Amygdala (tissue), 56 donors: Measurements from ENCODE around the gene KRT12.

Experiments used
- DNase-seq, 56 donors: peaks; one replicate each; lab custom pipeline; 2025; lab: John Stamatoyannopoulos, UW

Gene KRT12

GRCh38 chr17:40866838-40867237, at the start of gene KRT12:
Gene KRT12, minus strand, starts transcription at chr17:40867223. Its CDS starts 37 bp downstream, at chr17:40867186.
- no peak for DNase-seq

- no peak for DNase-seq
Measured at GRCh38 chr17:40916366-40916765, 49.3 kb upstream of the KRT12 start.

DNA sequence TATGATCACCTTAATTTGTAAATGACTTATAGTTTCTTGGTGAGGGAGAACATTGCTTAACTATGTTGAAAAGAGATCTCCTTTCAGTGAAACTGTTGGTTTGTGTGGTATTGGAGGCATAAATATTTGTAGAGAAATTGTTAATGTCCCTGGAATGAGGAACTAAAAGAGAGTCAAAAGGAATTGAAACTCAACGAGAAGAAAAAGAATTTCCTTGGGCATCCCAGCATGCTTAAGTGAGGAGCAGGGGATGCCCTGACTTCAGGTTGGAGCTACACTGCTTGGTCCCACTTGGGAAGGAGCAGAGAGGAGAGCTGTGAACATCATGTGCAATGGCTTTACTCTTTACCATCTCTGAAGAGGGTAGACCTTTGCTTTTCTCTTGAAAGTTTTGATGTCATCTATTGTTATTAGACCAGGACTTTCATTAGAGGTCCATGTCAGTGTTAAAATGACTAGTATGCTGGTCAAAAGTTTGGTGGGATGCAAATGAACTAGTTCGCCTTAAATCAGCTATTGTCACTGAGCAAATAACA, 48.8 kb upstream of the KRT12 start:
- no peak for DNase-seq

DNA sequence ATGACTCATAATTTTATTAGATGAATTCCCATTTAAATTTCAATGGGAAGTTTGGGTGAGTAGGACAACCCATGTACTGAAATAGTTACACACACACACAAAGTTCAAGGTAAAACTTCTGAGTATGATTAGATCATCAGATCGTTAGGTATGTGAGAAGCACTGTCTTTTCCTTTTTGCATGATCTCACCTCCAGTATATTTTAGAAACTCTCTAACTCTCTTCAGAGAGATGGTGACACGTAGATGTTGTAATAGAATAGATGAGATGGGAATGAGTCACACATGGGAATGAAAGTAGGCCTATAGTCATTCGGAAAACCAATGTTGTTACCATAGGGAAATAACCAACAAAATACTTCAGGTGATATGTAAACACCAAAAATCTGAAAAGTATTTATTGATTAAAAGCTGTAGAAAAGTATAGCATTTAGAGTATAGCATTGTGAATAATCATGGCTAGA, 48.2 kb upstream of the KRT12 start:
- no peak for DNase-seq

- no peak for DNase-seq
Measured at GRCh38 chr17:40914075-40914855, 47.2 kb upstream of the KRT12 start.

- no peak for DNase-seq
Measured at GRCh38 chr17:40912486-40913210, 45.6 kb upstream of the KRT12 start.

DNA sequence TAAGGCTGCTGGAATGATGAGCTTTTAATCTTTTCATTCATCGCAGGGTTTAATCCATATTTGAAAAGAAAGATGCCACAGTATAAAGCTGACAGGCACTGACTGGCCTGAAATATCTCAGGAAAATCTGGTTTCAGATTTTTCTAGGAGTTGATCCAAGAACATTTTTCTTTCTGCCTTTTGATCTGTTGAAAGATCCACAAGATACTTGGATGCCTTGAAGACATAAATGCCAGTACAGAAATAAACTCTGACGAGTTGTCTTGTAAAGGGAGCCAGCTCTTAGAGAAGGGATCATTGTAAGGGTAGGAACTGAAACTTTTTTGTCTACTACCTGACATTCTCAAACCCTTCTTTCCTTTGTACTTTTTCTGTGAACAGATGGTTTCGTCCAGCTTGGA, 43.4 kb upstream of the KRT12 start:
- DNase-seq, result no peak

- DNase-seq, result no peak
Measured at GRCh38 chr17:40909755-40910154, 42.7 kb upstream of the KRT12 start.

DNA sequence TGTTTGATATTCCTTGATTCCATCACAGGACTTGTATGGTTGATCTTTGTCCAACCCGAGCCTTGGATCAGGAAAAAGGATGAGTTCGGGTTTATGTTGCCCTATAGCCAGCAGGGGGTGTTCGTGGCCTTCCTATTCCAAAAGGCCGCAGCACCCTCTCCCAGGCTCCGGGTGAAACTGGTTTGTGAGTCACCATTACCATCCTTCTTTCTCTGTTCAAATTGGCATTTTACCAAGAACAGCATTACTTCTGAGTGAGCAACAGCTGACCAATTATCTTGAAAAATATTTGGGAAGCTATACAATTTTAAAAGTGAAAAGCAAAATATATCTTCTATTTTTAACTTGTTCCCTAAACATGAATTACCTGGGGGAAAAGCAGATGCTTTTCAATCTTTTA, 42.3 kb upstream of the KRT12 start:
- peak in 48 of 56 donors; percentile 2 to 76 (median 47) for DNase-seq

GRCh38 chr17:40906613-40907012, 39.6 kb upstream of the KRT12 start:
- DNase-seq, result no peak

DNA sequence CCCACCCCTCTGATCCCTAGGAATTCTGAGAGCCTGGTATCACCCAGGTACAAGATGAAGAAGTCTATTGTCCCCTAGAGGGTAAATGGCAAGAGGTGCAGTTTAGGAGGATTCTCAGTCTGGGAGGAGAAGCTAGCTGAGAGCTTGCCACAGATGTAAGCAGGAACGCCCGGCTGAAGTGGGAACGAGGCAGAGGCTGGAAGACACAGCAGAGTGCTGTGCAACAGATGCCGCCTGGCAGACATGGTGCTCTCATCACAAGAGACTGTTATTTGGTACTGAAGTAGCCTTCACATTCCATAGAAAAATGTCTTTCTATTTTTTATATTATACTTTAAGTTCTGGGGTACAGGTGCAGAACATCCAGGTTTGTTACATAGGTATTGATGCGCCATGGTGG, 38.3 kb upstream of the KRT12 start:
- DNase-seq, result no peak

DNA sequence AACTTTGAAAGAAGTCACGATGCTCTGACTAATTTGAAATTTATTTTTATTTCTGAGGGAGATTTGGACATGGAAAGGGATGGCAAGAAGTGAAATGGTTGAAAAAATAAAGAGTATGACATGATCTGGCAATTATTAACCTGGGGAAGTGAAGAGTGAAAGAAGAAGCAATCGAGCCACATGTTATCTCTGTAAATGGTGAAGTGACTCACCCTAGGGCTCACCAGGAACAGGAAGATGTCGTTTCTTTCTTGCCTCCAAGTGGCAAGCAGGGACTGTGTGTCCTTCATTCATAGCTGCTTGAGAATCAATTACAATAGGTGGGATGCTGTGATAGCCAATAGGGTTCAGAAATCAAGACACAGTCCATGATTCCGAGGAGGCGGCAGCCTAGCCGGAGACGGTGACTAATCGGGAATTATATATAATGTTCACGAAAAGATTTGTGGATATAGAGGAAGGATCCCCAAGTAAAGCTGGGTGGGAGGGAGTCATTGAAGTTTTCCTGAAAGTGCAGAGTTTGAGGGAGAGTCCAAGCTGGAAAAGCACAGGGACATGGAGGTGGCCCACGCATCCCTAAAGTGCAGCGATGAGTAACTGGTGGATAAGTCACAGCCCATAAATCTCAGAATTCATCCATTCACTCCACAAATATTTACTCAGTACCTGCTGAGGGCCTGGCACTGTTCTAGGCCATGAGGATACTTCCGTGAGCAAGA, 36.3 kb upstream of the KRT12 start:
- DNase-seq, result peak in 1 of 56 donors; percentile 2

GRCh38 chr17:40902498-40902897, 35.5 kb upstream of the KRT12 start:
- DNase-seq, result no peak

DNA sequence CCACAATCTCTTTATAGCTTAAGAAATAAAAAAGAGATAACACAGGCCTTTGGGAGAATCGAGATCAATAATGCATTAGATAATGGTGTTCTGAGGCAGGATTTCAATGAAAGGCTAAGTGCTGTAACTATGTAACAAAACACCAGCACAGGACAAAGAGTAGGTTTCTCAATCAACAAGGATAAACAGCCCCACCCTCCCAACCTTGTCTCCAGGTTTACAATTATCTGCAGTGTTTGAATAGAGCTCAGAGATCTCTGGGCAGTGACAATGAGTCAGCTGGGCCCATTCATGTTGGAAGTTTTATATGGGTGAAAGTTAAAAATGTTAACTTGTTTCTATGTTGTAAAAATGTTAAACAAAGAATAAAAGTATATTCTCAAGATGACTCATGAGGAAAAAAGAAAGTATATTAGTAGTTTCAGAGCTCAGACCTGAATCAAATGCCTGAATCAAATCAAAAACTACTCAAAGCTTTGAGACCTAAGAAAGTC, 35.0 kb upstream of the KRT12 start:
- DNase-seq, result no peak

GRCh38 chr17:40900809-40901356, 33.9 kb upstream of the KRT12 start:
- DNase-seq, result no peak

- no peak for DNase-seq
Measured at GRCh38 chr17:40896916-40897455, 30.0 kb upstream of the KRT12 start.

GRCh38 chr17:40895106-40895730, 28.2 kb upstream of the KRT12 start:
- DNase-seq, result no peak

DNA sequence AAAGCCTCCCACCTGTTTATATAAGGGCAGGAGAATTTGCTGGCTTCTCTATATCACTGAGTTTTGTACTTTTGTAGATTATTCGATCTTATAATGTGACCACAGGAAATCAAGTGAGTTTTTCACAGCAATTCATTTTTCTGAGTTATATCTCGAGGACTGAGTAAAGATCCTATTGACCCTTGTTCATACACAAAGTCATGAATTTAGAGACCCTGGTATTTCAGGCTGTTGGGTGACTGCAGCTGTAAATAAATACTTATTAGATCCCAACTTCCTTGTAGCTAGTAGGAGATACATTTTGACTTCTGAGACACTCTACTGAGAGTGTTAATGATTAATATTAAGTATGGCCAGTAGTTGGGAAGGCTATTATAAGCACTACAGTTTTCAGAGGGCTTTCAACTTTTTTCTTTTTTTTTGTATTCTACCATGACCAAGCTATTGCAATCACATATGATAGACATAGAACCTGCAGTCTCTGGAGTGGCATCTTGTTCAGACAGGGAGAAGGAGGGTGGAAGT, 21.2 kb upstream of the KRT12 start:
- no peak for DNase-seq

- no peak for DNase-seq
Measured at GRCh38 chr17:40886090-40886489, 19.1 kb upstream of the KRT12 start.
